ENCODE data around the gene CEBPA.
"Not testable (repeated sequence)": the region's sequence is repeated elsewhere in the genome, so short reads cannot be mapped to it uniquely, and the experiment has no call there.

CEBPA gene

DNA sequence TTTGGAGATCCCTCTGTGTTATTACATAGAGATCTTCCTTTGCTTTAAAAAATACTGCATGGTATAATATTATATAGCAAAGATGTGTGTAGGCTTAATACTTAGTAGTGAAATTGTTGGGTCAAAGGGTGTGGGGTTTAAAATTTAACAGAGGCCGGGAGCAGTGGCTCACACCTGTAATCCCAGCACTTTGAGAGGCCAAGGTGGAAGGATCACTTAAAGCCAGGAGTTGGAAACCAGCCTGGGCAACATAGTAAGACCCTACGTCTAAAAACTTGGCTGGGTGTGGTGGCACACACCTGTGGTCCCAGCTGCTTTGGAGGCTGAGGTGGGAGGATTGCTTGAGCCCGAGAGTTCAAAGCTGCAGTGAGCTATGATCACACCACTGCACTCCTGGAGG is 22.3 kb upstream of the CEBPA start:
- no peak for DNase-seq (ENCODE audit: low read depth in 3 of 3)

DNA sequence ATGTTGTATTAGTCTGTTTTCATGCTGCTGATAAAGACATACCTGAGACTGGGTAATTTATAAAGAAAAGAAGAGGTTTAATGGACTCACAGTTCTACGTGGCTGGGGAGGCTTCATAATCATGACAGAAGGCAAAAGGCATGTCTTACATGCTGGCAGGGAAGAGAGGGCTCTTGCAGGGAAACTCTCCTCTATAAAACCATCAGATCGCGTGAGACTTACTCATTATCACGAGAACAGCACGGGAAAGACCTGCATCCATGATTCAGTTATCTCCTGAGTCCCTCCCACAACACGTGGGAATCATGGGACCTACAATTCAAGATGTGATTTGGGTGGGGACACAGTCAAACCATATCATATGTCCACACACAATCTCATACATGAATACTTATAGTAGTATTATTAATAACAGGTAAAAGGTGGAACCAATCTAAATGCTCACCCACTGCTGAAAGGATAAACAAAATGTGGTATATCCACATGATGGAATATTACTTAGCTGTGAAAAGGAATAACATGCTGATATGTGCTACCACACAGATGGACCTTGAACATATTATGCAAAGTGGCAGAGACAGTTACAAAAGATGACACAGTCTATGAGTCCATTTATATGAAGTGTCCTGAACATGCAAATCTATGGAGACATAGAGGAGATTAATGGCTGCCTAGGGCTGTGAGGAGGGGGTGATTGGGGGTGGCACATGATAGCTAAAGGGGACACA is 20.9 kb upstream of the CEBPA start:
- no peak for DNase-seq (ENCODE audit: low read depth in 3 of 3)

GRCh38 chr19:33320636-33321035 is 18.3 kb upstream of the CEBPA start:
- DNase-seq (ENCODE audit: low read depth in 3 of 3): no peak

- DNase-seq (ENCODE audit: low read depth in 3 of 3): not testable (repeated sequence)
These were observed 15.7 kb upstream of the CEBPA start for GRCh38 chr19:33317991-33318390.

DNA sequence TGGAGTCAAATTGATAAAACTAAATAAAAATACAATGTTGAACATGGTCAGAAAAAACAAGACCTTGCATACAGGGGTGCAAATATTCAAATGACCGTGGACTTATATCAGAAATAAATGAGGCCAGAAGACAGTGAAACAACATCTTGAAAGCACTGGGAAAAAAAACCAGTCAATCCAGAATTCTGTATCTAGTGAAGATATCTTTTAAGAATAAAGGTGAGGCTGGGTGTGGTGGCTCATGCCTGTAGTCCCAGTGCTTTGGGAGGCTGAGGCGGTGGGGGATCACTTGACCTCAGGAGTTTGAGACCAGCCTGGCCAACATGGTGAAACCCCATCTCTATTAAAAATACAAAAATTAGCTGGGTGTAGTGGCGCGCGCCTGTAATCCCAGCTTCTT is 15.2 kb upstream of the CEBPA start:
- DNase-seq (ENCODE audit: low read depth in 3 of 3): no peak

DNA sequence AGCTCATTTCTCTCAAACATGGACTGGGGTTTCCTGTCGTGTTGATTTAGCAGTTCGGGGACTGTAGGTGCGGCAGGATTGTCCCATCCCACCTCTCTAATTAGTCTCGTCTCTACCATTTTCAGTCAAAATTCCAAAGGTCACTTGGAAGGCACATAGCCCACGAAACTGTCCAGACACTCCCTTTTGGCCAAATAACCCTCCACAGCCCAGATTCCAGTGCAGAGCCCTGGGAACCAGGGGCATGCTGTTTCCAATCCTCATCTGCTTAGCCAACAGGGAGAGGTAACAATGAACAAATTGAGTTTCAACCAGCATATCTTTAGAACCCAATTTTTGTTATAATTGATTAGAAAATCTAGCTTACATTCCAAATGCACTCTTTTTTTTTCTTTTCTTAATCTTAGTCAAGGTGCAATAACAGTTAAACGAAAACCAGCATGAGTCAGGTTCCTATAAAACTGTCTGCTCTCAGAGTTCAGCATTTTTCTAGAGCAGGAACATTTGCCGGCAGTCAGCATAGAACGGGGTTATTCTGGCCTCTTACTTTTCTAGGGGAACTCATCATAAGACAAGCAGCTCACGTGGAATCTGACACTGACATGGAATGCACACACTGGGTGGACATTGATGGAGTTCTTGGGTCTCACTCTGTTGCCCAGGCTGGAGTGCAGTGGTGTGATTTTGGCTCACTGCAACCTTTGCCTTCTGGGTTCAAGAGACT is 14.4 kb upstream of the CEBPA start:
- DNase-seq (ENCODE audit: low read depth in 3 of 3): no peak

DNA sequence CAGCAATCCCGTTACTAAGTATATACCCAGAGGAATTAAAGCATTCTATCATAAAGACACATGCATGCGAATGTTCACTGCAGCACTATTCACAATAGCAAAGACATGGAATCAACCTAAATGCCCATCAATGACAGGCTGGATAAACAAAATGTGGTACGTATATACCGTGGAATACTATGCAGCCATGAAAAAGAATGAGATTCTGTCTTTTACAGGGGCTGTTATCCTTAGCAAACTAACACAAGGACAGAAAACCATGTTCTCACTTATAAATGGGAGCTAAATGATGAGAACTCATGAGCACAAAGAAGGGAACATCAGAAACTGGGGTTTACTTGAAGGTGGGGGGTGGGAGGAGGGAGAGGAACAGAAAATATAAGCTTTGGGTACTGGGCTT is 10.5 kb upstream of the CEBPA start:
- DNase-seq (ENCODE audit: low read depth in 3 of 3): not testable (repeated sequence)

- no peak for DNase-seq (ENCODE audit: low read depth in 3 of 3)
These were observed 9.7 kb upstream of the CEBPA start for GRCh38 chr19:33312065-33312464.

GRCh38 chr19:33311326-33311682 is 9.0 kb upstream of the CEBPA start:
- DNase-seq (ENCODE audit: low read depth in 3 of 3): no peak

GRCh38 chr19:33310606-33311325 is 8.4 kb upstream of the CEBPA start:
- DNase-seq (ENCODE audit: low read depth in 3 of 3): no peak

- no peak for DNase-seq (ENCODE audit: low read depth in 3 of 3)
These were observed 7.5 kb upstream of the CEBPA start for GRCh38 chr19:33309826-33310225.

DNA sequence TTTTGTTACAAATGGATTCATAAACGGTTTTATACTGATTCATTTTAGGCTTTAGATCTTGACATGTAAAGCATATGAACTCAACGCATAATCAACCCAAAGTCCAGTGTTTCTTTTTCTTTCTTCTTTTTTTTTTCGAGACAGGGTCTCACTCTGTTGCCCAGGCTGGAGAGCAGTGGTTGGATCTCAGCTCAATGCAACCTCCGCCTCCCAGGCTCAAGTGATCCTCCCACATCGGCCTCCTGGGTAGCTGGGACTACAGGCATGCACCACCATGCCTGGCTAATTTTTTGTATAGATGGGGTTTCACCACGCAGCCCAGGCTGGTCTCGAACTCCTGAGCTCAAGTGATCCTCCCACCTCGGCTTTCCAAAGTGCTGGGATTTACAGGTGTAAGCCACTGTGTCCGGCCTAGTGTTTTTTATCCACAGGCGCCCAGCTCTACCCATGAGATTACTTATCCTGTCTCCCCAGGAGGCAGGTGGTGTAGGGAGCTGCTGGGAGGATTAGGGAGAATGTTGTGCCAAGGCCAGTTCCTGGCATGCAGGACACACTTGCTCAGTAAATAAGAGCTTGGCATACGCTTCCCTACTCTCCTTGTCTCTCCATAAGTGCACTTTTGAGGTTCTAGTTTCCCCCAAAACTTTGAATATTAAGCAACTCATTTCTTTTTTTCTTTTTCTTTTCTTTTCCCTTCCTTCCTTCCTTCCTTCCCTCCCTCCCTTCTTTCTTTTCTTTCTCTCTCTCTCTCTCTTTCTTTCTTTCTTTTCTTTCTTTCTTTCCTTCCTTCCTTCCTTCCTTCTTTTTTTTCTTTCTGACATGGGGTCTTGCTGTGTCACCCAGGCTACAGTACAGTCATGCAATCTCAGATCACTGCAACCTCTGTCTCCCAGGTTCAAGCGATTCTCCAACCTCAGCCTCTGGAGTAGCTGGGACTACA is 4.8 kb upstream of the CEBPA start:
- DNase-seq (ENCODE audit: low read depth in 3 of 3): no peak

DNA sequence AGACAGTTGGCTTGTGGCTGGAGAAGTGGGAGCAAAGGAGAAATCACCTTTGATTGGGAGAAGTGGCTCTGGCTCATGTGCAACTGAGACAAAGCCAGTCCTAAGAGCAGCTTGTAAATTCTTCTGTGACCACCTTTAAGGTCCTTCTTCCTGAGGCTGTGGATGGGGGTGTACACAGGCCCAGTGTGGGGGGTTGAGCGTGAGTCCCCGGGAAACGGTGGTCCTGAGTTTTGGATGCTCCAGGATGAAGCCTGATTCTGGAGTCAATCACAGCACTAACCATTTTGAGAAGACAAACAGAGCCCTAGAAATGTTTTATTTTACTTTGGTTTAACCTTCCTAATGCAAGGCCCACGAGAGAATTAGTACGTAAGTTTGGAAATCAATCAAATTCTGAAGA is 3.9 kb upstream of the CEBPA start:
- no peak for DNase-seq (ENCODE audit: low read depth in 3 of 3)

GRCh38 chr19:33304760-33305647 is 2.7 kb upstream of the CEBPA start:
- DNase-seq (ENCODE audit: low read depth in 3 of 3): no peak

GRCh38 chr19:33304371-33304759 is 2.0 kb upstream of the CEBPA start:
- no peak for DNase-seq (ENCODE audit: low read depth in 3 of 3)

- no peak for DNase-seq (ENCODE audit: low read depth in 3 of 3)
These were observed 1.5 kb upstream of the CEBPA start for GRCh38 chr19:33303791-33304345.

DNA sequence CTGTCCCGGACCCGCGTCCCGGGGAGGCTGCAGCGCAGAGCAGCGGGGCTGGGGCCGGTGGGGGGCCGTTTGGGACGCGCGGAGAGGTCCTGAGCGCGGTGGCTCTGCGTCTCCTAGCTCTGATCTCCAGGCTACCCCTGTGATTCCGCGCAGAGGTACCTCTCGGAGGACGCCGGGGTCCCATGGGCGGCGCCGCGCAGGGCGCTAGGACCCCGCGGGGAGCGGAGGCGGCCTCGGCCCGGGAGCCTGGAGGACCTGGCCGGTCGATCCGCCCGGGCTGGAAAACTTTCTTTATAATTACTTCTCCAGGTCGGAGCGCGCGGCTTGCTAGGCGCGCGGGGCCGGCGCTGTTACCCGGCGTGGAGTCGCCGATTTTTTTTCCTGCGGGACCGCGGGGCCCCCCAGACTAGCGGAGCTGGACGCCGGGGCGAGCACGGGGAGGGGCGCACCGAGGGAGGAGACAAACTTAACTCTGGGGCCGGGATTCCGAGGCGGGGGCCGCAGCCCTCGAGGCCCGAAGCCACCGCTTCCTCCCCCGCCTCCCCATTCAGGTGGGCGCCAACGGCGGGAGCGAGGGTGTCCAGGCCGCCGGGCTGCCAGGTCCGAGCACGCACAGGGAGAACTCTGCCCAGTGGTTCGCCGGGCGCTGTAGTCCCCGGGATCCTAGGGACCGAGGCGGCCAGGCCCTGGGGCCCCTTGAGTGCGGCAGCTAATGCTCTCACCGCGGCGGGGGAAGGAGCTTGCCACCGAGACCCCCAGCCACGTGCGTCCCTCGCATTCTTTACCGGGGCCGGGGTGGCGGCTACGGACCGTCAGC is 848 bp upstream of the CEBPA start:
- DNase-seq (ENCODE audit: low read depth in 3 of 3): no peak

DNA sequence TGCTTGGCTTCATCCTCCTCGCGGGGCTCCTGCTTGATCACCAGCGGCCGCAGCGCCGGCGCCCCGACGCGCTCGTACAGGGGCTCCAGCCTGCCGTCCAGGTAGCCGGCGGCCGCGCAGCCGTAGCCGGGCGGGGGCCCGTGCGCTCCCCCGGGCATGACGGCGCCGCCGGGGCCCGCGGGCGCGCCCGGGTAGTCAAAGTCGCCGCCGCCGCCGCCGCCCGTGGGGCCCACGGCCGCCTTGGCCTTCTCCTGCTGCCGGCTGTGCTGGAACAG is 497 bp downstream of the CEBPA start:
- no peak for DNase-seq (ENCODE audit: low read depth in 3 of 3)

GRCh38 chr19:33301144-33301899 is 1.0 kb downstream of the CEBPA start:
- DNase-seq (ENCODE audit: low read depth in 3 of 3): no peak
